Bronchial epithelial cell (primary cell): ENCODE measurements around the gene ARIH1. TPM values are rescaled to one million over a fixed set of nuclear protein-coding genes. Genes with fewer than 3 reads are reported as not detected.

ENCODE experiments used
- DNase-seq: peaks from one replicate; pipeline ENCODE4 v3.0.0-alpha.2; 2010; ENCODE audit warnings: low read depth
- FAIRE-seq: peaks from 2 replicates; lab custom pipeline; 2011; peaks lifted over from hg19 to GRCh38; lab: Jason Lieb, UNC
- H3K27me3 ChIP-seq: 2 replicates; pipeline ENCODE4 v1.5.1; 2011; ENCODE audit warnings: low read length; ENCODE audit not compliant: control insufficient read depth, insufficient read depth
- H3K36me3 ChIP-seq: 2 replicates; pipeline ENCODE4 v1.5.1; 2011; ENCODE audit warnings: low read length; ENCODE audit not compliant: control insufficient read depth, insufficient read depth
- H3K4me3 ChIP-seq: 2 replicates; pipeline ENCODE4 v1.5.1; 2011; ENCODE audit warnings: mild to moderate bottlenecking, low read depth, low read length, control low read depth
- total RNA-seq: library from RNA; depleted of rRNA; stranded (reverse); fragments of >200 nt; gene quantifications from 2 replicates; pipeline ENCODE4 v1.2.1, GENCODE V29; 2014
- TF ChIP-seq, protein P1 (sequence below): IDR thresholded peaks from 2 replicates; pipeline ENCODE4 v1.5.1; 2011; ENCODE audit warnings: mild to moderate bottlenecking, moderate library complexity, low read length, control low read depth, inconsistent platforms; ENCODE audit not compliant: insufficient read depth, severe bottlenecking

Gene ARIH1
- total RNA-seq, 1 donor from 2014 or later = 24.7 TPM

DNA sequence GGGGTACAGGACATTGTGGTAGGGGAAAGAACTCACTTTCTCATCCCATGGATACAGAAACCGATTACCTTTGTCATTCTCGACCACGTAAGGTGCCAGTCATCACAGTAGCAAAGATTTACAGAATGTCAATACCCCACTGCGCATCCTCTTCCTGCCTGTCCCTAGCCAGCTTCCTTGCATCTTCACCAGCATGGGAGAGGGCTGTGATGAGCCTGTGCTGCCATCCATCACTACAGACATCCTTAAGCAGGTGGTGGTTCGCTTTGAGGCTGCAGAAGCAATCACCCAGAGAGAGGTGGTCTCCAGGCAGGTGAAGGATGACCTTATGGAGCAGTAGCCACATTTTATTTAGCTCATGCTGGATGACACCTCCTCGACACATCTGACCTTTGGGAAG, 23.3 kb upstream of the ARIH1 start:
- TF ChIP-seq, protein P1, sequence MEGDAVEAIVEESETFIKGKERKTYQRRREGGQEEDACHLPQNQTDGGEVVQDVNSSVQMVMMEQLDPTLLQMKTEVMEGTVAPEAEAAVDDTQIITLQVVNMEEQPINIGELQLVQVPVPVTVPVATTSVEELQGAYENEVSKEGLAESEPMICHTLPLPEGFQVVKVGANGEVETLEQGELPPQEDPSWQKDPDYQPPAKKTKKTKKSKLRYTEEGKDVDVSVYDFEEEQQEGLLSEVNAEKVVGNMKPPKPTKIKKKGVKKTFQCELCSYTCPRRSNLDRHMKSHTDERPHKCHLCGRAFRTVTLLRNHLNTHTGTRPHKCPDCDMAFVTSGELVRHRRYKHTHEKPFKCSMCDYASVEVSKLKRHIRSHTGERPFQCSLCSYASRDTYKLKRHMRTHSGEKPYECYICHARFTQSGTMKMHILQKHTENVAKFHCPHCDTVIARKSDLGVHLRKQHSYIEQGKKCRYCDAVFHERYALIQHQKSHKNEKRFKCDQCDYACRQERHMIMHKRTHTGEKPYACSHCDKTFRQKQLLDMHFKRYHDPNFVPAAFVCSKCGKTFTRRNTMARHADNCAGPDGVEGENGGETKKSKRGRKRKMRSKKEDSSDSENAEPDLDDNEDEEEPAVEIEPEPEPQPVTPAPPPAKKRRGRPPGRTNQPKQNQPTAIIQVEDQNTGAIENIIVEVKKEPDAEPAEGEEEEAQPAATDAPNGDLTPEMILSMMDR = no peak
- no peak overlapping the region for H3K4me3 ChIP-seq
- FAIRE-seq = no peak
- no peaks in the 10 kb centered on the region for H3K36me3 ChIP-seq
- no peak for DNase-seq
- no peaks in the 10 kb centered on the region for H3K27me3 ChIP-seq

- H3K4me3 ChIP-seq = no peak overlapping the region
- no peaks in the 10 kb centered on the region for H3K27me3 ChIP-seq
- H3K36me3 ChIP-seq = no peaks in the 10 kb centered on the region
- TF ChIP-seq, protein P1 = no peak
- FAIRE-seq (no peak), DNase-seq (no peak)
These were observed 22.9 kb upstream of the ARIH1 start for GRCh38 chr15:72451224-72451623.

DNA sequence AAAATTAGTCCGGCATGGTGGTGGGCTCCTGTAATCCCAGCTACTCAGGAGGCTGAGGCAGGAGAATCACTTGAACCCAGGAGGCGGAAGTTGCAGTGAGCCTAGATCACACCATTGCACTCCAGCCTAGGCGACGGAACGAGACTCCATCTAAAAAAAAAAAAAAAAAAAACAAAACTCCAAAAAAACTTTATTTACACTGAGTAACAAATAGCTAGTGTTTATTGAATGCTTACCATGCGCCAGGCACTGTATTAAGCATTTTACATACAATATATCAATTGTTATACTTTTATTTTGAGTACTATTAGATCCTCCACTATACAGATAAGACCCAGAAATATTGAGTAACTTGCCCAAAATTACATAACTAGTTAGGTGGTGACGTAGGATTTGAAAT, 17.4 kb upstream of the ARIH1 start:
- Histone ChIP-seq H3K36me3 (no peaks in the 10 kb centered on the region), H3K4me3 (no peak overlapping the region), H3K27me3 (no peaks in the 10 kb centered on the region)
- TF ChIP-seq, protein P1 = no peak
- no peak for FAIRE-seq
- no peak for DNase-seq

DNA sequence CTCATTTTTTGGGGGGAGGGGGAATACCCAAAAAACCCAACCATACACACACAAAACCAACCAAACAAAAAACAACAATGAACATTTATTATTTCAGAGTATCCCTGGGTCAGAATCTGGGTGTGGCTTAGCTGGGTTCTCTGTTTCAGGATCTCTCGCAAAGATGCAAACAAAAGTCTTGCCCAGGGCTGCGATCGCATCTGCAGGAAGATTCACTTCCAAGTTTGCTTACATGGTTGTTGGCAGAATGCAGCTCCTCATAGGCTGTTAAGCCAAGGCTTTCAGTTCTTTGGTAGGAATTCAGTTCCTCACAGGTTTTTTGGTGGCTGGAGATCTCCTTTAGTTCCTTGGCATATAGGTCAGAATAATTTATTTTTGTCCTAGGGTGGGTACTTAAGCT, 13.7 kb upstream of the ARIH1 start:
- TF ChIP-seq, protein P1 = no peak
- no peak for FAIRE-seq

GRCh38 chr15:72463702-72464101, 10.4 kb upstream of the ARIH1 start:
- DNase-seq (peak; percentile 39), FAIRE-seq (no peak)
- H3K4me3 ChIP-seq = no peak overlapping the region
- TF ChIP-seq, protein P1 = no peak
- H3K27me3 ChIP-seq = no peaks in the 10 kb centered on the region
- no peaks in the 10 kb centered on the region for H3K36me3 ChIP-seq

More for the DNA sequence above, 13.7 kb upstream of the ARIH1 start:
- no peak for DNase-seq
- H3K4me3 ChIP-seq = no peak overlapping the region
- H3K36me3 ChIP-seq = no peaks in the 10 kb centered on the region
- H3K27me3 ChIP-seq = no peaks in the 10 kb centered on the region

GRCh38 chr15:72464251-72464650, 9.9 kb upstream of the ARIH1 start:
- no peaks in the 10 kb centered on the region for H3K27me3 ChIP-seq
- TF ChIP-seq, protein P1 = no peak
- DNase-seq (no peak), FAIRE-seq (no peak)
- H3K36me3 ChIP-seq = no peaks in the 10 kb centered on the region
- H3K4me3 ChIP-seq = no peak overlapping the region
